ENCODE data around the gene C17orf75.
A peak's percentile ranks its signal among the peaks of the same experiment; 100 is the strongest.
"Not testable (repeated sequence)": the region's sequence is repeated elsewhere in the genome, so short reads cannot be mapped to it uniquely, and the experiment has no call there.

Gene C17orf75

DNA sequence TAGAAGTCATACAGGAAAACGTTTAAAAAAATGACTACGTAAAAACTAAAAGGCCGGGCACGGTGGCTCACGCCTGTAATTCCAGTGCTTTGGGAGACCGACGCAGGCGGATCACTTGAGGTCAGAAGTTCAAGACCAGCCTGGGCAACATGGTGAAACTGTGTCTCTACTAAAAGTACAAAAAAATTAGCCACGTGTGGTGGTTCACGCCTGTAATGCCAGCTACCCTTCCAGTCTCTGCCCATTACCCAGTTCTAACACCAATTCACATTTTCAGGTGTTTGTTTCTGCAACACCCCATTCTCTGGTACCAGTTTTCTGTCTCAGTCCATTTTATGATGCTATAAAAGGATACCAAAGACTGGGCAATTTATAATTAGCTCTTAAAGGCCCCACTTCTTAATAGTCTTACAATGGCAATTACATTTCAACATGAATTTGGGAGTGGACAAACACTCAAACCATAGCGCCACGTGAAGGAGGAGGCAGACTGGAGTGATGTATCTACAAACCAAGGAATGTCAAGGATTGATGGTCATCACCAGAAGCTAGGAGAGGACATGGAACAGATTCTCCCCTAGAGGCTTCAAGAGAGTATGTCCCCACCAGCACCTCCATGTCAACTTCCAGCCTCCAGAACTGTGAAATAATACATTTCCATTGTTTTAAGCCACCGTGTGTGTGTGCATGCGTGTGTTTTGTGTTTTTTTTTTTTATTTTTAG lies 791 bp upstream of the C17orf75 start:
- no peak for DNase-seq

DNA sequence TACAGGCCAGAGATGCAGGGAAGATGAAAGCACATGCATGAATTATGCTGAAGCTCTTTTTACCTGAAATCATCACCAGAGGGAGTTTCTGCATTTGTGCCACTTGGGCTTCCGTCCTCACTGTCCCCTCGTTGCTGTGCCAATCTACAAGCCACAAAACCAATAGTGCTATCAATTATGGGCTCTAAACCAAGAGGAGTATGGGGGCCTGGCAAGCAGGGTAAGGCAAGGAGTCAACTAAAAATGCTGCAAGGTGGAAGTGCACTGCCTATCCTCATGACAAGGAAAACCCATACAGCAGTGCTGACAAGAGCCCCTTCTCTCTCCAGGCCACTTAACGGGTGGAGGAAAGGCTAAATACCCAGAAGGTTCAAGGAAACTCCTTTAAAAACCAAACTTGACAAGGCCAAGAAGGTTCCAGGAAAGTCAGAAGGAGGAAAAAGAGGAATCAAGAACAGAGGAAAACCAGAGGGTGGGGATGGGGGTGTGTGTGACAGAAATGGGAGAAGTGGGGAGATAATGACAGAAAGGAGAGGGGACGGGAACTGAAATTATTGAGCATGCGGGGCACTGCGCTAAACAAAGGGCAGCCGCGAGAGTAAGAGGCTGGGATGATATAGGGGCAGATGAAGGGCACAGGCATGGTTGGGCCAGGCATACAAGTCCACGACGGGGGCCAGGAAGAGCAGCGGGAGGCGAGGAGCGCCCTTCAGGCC lies 674 bp downstream of the C17orf75 start:
- DNase-seq: no peak

DNA sequence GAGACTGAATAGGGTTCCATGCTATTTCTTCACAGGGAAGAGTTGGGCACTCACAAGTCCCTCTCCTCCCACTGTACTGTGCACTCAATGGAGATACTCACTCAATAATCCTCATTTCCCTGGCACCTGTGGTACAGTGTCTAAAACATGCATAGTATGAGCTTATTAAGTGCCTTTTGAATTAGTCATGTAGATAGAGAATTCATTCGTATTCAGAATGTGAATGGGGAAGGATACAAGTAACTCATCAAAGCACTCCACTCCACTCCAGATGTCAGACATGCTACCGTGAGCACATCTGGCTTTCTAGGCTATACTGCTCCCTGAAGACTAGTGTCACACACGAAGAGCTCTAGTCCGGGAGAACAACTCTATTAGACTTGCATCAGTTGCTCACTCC lies 6.3 kb downstream of the C17orf75 start:
- DNase-seq: no peak

DNA sequence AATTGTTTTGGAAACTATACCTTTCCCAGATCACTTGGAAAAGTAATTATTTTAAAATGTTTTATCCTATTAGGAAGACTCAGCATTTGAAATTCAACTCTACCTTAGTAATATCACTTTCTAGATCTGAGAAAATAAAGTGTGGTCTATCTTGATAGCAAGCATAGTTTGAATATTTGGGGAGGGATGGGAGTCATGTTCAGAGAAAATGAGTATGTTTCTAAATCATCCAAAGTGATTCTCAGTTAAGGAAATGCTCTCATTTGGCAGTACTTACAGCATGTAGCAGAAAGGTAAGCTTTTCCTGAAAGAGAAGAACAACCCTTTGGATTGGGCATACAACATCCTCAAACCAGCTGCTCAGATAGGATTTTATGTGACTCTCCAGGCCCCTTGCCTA lies 6.9 kb downstream of the C17orf75 start:
- no peak for DNase-seq

DNA sequence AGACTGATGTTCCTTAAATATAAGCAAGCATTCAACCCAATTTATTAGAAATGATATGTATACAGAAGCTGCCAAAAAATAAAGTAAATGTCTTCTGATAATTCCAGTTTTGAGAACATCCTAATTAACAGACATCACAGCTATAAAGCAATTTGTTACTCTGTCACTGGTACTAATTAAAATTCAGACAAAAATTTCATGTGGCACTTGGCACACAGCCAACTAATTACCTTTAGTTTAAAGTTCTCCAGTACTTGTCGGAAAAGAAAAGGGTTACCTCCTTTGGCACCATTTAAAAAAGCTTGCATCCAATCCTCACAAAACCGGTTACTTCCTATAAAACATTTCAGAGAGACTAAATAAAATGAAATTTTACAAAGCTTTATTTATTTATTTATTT lies 8.8 kb downstream of the C17orf75 start:
- DNase-seq: no peak

DNA sequence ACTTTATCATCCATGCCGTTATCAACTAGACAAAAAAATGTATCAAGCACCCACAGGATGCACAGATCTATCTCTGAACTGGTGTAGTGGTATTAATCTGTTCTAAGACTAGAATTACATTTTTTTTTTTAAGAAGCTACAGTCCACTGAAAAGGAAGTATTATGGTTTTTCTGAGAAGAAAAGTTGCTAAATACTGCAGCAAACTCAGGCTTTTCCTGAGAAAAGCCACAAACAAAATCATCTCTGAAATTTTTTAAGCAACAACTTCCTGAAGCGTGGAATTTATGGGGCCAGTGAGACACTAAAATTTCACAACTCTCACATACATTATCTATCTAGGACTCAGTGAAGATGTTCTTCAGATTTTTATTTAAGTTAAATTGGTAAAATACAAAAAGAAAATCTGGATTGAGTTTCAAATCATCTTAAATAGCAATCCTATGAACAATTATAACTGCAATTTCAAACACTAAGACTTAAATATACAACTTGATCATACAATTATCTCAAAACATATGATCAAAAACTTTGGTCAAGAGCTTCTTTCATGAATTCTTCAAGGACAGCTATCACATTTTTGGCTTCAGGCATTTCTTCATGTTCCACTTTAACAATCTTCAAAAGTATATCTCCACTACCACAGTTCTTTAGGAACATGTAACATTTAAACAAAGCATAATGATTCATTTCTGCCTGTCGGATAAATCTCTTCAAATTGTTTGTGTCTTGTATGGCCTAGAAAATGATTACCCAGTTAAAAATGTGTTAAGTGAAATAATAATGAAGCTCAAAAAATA lies 10.5 kb downstream of the C17orf75 start:
- DNase-seq: no peak

DNA sequence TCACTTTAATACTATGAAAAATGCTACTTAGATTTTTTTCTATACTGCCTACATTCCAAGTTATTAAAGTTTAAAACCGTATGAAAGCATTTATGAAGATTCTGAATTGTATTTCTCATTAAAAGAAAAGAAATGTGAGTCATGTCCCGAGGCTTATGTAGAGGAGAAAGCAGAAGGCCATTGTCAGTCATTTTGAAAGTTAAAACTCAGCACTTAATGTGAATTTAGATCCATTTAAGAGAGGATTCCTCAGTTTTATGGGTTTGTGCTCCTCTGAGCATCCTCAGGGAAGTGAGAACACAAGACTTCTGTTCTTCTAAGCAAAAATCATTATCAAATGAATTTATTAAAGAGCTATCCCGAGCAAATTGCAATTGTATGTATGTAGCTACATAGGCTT lies 11.8 kb downstream of the C17orf75 start:
- DNase-seq: no peak

DNA sequence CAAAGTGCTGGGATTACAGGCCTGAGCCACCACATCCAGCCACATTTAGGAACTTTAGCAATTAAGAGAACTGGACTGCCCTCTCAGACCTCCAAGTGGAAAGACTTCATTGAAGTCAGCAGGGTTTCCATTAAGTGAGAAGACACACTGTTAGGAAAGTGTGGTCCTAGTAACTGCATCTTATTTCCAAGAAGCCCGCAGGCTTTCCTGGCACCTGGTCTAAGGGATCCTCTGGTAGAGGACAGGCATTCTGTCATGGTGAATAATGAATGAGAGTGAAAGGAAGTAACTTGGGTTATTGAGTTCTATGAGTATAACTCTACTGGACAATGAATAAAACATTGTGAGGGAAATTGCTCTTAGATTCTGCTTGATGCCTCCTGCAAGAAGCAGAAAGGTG lies 14.1 kb downstream of the C17orf75 start:
- no peak for DNase-seq

DNA sequence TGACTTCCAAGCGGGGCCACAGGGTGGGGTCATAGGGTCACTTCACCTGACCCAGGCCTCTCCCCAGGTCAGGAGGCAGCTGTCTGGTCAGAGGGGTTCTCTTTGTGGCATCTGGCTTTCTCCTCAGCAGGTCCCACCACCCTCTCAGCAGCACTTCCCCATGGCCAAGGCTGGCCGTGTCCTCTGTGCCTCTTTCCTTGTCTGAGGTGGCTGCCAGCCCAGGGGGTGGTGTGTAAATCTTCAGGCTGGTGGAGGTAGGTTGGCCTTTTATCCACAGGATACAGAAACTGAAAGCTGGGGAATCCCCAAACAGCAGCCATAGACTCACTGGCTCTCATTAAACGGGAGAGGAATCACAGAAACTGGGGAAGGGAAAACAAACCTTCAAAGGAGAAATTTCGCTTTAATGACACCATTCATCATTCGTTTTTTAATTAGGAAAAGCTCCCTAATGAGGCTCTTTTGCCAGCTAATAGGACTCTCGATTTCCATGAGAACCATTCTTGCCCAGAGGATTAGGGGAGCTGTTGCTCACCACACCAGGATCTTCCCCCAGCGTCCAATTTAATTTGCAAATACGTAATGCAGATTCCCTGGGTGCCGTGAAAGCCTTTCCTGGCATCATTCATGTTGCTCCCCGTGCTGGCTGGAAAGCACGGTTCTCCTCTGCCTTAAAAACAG lies 18.0 kb downstream of the C17orf75 start:
- DNase-seq: no peak

DNA sequence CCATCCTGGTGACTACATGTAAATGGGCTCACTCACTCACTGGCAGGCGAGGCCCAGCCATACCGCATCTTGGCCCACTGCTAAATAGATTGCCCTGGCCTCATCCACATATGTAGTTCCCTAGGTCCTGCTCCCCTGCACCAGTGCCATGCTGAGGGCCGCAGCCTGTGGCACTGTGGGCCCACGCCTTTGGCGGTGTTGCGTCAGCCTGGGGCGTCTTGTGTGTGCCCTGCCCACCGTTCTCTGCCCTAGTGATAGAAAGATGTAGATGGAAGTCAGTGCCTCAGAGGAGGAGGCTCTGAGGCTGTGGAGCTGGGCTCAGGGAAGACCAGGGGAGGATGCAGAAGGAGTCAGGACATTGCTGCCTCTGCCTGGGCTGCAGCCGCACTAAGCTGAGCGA lies 18.9 kb downstream of the C17orf75 start:
- no peak for DNase-seq

DNA sequence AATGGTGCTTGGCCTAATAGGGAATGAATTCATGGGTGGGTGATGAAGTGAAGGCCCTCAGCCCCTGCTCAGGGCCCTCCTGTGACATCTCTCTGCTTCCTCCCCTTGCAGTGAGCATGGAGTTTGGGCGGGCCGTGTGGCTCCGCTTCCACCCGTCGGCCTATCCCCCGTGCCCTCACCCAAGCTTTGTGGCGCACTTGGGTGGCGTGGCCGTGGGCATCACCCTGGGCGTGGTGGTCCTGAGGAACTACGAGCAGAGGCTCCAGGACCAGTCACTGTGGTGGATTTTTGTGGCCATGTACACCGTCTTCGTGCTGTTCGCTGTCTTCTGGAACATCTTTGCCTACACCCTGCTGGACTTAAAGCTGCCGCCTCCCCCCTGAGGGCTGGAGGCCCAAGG lies 21.1 kb downstream of the C17orf75 start:
- no peak for DNase-seq

DNA sequence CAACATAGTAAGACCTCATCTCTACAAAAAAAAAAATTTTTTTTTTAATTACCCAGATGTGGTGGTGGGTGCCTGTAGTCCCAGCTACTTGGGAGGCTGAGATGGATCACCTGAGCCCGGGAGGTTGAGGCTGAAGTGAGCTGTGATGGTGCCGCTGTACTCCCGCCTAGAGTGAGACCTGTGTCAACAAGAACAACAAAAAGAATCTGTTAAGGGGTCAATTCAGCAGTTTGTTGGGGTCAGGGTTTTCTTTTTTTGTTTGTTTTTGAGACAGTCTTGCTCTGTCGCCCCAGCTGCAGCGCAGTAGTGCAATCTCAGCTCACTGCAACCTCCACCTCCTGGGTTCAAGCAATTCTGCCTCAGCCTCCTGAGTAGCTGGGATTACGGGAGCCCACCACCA lies 21.9 kb downstream of the C17orf75 start:
- DNase-seq: not testable (repeated sequence)

DNA sequence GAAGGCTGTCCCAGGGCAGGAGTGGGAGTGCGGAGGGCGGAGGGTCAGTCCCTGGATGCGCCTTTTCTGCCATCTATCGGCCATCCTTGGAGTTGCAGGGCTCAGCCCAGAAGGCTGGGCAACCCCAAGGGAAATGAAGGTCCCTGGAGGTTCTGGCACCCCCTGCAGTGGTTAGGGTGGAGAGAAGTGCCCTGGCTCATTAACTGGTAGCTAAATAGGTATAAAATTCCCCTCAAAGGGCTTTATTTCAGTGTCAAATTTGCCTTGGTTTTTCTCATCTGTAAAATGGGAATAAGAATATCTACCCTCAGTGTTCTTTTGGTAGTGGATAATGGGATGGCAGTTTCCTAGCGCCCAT lies 22.4 kb downstream of the C17orf75 start:
- DNase-seq: peak; percentile 63

DNA sequence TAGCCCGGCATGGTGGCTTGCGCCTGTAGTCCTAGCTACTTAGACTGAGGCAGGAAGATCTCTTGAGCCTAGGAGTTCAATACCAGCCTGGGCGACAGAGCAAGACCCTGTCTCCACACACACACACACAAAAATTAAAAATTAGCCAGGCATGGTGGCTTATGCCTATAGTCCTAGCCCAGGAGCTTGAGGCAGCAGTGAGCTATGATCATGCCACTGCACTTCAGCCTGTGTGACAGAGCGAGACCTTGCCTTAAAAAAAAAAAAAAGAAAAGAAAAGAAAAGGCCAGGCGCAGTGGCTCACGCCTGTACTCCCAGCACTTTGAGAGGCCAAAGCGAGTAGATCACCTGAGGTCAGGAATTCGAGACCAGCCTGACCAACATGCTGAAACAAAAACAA lies 23.9 kb downstream of the C17orf75 start:
- no peak for DNase-seq

DNA sequence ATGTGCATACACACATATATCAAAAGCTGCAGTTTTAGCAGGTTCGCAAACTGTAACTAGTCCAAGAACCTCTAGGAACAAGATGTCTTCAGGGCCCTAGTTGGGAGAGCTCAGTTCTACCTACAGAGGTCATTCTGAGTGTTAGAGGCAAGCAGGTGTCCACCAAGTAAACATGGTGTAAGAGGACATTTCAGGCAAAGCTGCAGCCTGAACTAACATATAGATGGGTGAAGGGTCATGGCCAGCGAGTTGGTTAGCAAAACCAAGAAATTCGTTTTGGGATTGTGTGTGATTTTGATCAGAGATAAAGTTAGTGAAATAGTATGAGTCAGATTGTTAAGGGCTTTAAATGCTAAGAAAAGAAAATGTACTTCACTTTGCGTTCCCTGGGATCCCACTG lies 24.6 kb downstream of the C17orf75 start:
- no peak for DNase-seq

DNA sequence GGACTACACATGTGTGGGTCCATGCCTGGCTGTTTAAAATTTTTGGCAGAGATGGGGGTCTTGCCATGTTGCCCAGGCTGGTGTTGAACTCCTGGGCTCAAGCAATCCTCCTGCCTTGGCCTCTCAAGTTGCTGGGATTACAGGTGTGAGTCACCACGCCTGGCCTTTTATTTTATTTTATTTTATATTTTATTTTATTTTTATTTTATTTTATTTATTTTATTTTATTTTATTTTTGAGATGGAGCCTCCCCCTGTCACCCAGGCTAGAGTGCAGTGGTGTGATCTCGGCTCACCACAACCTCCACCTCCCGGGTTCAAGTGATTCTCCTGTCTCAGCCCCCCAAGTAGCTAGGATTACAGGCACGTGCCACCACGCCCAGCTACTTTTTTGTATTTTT lies 25.3 kb downstream of the C17orf75 start:
- not testable (repeated sequence) for DNase-seq

DNA sequence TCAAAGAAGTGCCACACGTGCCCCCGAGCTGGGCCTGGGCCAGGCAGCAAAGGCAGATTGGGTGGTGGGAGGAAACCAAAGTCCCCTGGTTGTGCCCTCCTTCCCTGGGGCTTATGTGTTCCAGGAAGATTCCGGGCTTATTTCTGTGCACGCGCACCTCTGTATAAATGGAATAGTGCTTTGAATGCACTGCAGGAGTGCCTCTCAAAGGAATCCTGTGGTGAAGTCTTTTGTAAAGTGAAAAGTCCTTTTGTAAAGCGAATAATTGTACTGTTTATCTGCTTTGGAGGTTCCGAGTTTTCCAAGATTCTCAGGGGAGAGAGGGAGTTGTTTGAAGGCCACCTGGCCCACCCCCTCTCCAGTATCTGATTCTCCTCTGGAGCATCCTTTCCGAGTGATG lies 26.8 kb downstream of the C17orf75 start:
- no peak for DNase-seq

DNA sequence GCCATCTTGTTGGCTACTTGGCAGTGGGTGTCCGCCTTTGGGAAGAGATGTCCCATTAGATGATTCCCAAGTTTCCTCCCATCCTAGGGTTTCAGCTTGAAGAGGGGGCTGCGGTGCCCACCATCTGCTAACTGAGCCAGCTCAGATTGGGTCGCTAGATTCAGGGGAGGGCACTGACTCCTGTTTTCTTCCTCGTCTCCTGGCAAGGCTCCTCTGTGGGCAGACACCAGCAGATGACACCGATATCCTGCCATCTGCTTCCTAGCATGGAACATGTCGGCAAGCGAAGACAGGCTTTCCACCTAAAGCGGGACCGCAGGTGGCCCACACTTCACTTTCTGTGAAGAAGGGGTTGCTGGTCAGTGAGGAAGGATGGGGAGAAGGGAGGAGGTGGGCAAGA lies 27.3 kb downstream of the C17orf75 start:
- DNase-seq: no peak

DNA sequence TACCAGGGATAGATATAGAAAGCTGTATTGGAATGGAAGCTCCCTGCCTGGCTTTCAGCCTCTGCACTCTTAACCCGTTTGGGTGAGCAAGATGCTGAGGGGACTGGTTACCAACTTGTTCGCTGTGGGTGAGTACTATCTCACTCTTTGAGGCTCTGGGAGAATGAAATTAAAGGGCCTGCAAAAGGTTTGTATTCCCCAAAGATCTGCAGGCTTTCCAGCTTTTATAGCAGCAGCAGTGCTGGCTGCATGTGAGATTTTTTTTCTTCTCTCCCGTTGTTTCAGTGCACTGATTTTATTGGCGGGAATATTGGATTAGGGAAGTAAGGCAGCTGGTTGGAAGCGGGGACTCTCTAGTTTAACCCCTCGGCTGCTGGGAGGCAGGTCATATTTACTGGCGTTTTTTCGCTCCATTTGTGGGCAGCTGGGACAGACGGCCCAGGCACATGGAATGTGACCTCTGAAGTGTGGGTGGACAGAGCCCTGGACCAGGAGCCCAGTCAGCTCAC lies 30.9 kb downstream of the C17orf75 start:
- peak; percentile 53 for DNase-seq

DNA sequence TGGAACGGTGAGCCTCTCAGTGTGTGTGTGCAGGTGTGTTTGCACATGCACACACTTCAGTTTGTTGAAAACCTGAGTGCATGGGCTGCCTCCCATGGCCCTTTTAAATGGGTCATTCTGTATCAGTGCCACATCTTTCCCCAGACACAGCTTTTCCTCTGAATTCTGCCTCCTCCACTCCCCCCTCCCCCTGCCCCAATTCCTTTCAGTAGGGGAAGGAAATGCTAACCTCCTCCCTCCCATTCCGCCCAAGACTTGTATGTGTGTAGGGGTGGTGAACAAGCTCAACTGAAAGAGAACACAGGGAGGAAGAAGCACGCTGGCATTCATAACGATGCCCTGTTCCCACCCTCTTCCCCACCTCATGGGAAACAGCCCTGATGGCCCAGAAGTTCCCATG lies 34.3 kb downstream of the C17orf75 start:
- no peak for DNase-seq

DNA sequence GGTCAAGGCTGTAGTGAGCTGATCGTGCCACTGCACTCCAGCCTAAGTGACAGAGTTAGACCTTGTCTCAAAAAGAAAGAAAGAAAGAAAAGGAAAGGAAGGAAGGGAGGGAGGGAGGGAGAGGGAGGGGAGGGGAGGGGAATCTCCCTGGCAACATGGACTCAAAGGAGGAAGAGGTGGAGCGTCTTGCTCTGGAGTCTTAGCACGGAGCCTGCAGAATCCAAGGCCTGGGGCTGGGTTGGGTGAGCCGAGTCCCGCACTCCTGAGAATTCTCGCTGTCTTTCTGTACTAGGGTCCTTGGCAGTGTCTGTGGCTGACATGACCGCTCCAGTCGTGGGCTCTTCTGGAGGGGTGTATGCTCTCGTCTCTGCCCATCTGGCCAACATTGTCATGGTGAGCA lies 36.9 kb downstream of the C17orf75 start:
- DNase-seq: no peak

DNA sequence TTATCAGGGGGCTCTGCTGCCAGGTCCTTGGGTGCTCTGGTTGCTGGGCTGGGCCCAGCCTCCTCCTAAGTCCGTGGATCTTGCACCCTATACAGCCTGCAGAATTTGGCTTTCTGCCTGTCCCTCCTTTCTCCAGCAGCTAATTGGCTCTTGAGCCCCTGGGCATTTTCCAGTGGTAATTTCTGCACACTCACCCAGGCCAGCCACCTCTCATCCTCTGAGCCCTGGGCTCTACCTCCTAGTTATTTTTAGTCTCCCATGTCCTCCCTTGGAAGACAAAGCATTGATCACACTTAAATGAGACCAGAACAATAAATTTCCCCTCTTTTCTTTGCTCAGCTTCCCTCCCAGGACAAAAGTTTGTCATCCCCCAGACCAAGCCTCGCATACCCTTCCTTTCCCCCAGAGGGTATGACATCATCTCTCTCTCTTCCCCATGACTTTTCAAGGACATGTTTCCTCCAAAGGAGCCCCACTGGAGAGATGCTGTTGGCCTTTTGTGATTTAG lies 38.1 kb downstream of the C17orf75 start:
- no peak for DNase-seq
